ENCODE data around the gene ADAMTS9. TPM values are rescaled to one million over a fixed set of nuclear protein-coding genes. Genes with fewer than 3 reads are reported as not detected.

ADAMTS9 gene
- total and polyA plus RNA-seq, 2 experiments from 2014 or later: 0.31 to 0.81 TPM

- Mint-ChIP-seq H3K27ac (no peak overlapping the region), H3K9me3 (no peaks in the 10 kb centered on the region), H3K4me3 (no peak overlapping the region), H3K4me1 (no peaks in the 10 kb centered on the region), H3K36me3 (ENCODE audit: low read depth) (no peaks in the 10 kb centered on the region), H3K27me3 (ENCODE audit: insufficient read depth, low read depth, poor library complexity) (no peaks in the 10 kb centered on the region)
- Histone ChIP-seq H4K20me1 (replicated peaks; ENCODE audit: insufficient read depth) (no peaks in the 10 kb centered on the region), H3K4me1 (ENCODE audit: insufficient read depth) (no peaks in the 10 kb centered on the region), H3K36me3 (ENCODE audit: insufficient read depth) (no peaks in the 10 kb centered on the region), H3K4me3 (no peak overlapping the region), H3K27ac (ENCODE audit: low read depth) (no peak overlapping the region), H3K27me3 (ENCODE audit: insufficient read depth) (no peaks in the 10 kb centered on the region), H3F3A (replicated peaks; ENCODE audit: low read depth) (no peaks in the 10 kb centered on the region), H2AFZ (no peak overlapping the region), H3K9me2 (ENCODE audit: insufficient read depth) (no peaks in the 10 kb centered on the region), H3K79me2 (replicated peaks; ENCODE audit: insufficient read depth) (no peaks in the 10 kb centered on the region), H3K4me2 (no peak overlapping the region)
- ATAC-seq (no peak), DNase-seq (ENCODE audit: low spot score) (no peak)
- TF ChIP-seq ZNF462 (CRISPR knock-in tag; IDR thresholded peaks at IDR 0.05) (no peak), REST (IDR thresholded peaks at IDR 0.05; ENCODE audit: unreplicated experiment) (no peak), EZH2 (IDR thresholded peaks at IDR 0.05; ENCODE audit: low read depth, unreplicated experiment) (no peak), STAT1 (IDR thresholded peaks at IDR 0.05; ENCODE audit: unreplicated experiment) (no peak), NANOG (IDR thresholded peaks at IDR 0.05; ENCODE audit: borderline replicate concordance) (no peak), ZNF331 (CRISPR knock-in tag; IDR thresholded peaks at IDR 0.05; ENCODE audit: low read depth) (no peak), EZH2phosphoT487 (IDR thresholded peaks at IDR 0.05; ENCODE audit: unreplicated experiment) (no peak)
Observed at GRCh38 chr3:64617610-64618009, 70.2 kb downstream of the ADAMTS9 start.
